Bone marrow (tissue), 2 donors: ENCODE data around the gene PAM16.

ENCODE experiments used
- DNase-seq, 2 donors: peaks; one replicate each; lab custom pipeline; 2025; lab: John Stamatoyannopoulos, UW

Gene PAM16

DNA sequence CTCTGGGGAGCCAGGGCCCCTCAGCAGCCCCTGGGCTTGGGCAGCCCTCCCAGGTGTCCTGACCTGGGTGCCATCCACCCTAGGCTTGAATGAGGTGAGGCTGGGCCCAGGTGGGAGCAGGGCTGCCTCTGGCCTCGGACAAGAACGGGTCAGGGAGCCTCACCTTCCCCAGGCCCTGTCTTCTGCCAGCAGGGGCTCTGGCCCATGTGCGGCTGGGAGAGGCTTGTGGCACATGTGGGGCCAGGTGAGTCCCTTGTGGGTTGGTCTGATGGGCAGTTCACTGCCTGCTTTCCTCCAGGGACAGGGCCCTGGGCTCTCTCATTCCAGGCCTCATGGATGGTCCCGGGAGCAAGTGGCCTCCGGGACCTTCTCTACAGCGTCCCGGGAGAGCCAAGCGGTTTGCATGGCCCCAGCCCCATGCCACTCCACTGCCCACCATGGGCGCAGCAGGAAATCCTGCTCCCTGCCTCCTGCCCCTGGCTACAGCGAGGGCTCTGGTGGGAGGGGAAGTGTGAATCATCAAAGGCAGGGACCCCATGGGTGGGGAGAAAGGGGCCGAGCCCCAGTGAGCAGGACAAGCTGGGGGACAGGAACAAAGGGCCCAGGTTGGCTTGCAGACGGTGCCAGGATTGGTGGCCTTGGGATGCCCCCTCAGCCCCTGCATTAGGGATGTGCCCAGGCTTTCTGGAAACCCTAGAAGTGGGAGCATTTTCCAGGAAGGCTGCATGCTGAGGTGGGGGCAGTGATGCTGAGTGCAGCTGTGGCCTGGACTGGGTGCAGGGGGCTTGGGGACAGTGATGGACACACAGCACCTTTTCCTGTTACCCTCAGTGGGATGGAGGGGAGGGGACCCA, 32.7 kb upstream of the PAM16 start:
- DNase-seq = no peak

DNA sequence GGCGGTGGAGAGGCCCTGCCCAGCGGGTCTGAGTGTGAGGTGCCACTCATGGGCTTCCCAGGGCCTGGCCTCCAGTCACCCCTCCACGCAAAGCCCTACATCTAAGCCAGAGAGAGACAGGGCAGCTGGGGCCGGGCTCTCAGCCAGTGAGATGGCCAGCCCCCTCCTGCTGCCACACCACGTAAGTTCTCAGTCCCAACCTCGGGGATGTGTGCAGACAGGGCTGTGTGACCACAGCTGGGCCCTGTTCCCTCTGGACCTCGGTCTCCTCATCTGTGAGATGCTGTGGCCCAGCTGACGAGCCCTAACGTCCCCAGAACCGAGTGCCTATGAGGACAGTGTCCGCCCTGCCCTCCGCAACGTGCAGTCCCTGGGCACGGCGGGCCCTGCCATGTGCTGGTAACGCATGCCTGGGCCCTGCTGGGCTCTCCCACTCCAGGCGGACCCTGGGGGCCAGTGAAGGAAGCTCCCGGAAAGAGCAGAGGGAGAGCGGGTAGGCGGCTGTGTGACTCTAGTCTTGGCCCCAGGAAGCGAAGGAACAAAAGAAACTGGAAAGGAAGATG, 31.8 kb upstream of the PAM16 start:
- no peak for DNase-seq

DNA sequence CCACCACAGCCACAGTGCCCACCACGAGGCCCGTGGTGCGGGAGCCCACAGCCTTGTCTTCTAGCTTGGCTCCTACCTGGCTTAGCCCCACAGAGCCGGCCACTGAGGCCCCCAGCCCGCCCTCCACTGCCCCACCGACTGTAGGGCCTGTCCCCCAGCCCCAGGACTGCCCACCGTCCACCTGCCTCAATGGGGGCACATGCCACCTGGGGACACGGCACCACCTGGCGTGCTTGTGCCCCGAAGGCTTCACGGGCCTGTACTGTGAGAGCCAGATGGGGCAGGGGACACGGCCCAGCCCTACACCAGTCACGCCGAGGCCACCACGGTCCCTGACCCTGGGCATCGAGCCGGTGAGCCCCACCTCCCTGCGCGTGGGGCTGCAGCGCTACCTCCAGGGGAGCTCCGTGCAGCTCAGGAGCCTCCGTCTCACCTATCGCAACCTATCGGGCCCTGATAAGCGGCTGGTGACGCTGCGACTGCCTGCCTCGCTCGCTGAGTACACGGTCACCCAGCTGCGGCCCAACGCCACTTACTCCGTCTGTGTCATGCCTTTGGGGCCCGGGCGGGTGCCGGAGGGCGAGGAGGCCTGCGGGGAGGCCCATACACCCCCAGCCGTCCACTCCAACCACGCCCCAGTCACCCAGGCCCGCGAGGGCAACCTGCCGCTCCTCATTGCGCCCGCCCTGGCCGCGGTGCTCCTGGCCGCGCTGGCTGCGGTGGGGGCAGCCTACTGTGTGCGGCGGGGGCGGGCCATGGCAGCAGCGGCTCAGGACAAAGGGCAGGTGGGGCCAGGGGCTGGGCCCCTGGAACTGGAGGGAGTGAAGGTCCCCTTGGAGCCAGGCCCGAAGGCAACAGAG, 31.0 kb upstream of the PAM16 start:
- no peak for DNase-seq

DNA sequence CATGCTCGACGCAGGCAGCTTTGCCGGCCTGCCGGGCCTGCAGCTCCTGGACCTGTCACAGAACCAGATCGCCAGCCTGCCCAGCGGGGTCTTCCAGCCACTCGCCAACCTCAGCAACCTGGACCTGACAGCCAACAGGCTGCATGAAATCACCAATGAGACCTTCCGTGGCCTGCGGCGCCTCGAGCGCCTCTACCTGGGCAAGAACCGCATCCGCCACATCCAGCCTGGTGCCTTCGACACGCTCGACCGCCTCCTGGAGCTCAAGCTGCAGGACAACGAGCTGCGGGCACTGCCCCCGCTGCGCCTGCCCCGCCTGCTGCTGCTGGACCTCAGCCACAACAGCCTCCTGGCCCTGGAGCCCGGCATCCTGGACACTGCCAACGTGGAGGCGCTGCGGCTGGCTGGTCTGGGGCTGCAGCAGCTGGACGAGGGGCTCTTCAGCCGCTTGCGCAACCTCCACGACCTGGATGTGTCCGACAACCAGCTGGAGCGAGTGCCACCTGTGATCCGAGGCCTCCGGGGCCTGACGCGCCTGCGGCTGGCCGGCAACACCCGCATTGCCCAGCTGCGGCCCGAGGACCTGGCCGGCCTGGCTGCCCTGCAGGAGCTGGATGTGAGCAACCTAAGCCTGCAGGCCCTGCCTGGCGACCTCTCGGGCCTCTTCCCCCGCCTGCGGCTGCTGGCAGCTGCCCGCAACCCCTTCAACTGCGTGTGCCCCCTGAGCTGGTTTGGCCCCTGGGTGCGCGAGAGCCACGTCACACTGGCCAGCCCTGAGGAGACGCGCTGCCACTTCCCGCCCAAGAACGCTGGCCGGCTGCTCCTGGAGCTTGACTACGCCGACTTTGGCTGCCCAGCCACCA, 30.2 kb upstream of the PAM16 start:
- DNase-seq = no peak

DNA sequence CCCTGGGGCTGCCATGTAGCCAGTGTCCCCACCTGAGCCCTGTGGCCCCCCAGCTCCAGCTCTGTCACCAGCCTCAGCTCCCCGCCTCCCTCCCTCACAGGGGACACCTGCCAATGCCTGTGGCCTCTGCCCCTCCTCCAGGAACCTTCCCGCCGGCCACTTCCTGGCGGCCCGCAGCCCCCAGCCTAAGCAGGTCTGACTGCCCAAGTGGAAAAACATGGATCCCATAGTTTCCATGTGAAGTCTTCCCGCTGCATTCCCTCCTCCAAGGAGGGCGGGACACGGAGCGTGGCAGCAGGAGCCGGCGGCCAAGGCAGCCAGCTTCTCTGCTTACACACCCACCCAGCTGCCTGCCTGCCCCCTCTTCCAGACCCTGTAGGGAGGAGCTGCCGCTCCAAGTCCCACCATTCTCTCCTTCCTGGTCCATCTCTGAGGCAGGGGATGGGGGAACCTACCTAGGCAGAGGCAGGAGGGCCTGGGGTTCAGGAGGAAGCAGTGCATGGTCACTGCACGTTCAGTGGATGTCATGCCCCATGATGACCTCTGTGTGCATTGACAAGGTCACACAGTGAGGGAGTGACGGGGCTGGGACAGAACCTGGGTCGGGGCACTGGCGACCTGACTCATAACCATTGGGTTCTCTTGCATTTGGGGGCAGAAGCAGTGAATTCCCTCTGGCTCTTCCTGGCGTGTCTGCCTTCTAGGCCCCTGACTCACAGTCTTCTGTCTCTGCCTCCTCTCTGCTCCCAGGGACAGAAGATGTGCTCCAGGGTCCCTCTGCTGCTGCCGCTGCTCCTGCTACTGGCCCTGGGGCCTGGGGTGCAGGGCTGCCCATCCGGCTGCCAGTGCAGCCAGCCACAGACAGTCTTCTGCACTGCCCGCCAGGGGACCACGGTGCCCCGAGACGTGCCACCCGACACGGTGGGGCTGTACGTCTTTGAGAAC, 29.3 kb upstream of the PAM16 start:
- DNase-seq = no peak

DNA sequence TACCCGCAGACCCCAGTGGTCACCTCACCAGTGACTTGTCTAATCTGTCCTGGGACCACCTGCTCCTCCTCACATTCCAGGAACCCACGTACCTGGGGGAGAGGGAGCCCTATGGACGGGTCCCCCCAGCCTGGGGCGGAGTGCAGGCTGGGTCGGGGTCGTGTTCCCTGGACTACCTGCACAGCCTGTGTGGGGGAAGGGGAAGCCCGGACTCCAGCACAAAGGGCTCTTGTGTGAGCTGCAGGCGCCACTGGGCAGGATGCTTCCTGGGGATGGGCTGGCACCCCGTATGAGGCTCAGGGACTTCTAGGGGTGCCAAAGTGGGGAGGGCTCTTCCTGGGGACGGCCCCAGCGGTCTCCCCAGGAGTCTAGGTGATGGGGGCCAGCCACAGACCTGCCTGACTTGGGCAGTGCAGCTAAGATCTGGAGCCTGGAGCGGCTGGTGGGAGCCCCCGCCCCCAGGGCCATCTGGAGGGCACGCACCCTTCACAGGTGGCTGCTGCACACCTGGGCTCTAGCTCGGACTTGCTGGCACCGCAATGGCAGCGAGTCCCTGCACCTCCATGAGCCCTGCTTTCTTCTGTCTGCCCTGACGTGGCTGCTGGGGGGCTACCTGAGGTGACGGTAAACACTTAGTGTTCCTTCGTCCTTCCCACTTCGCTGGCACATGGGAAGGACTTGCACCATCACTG, 28.0 kb upstream of the PAM16 start:
- DNase-seq = no peak

DNA sequence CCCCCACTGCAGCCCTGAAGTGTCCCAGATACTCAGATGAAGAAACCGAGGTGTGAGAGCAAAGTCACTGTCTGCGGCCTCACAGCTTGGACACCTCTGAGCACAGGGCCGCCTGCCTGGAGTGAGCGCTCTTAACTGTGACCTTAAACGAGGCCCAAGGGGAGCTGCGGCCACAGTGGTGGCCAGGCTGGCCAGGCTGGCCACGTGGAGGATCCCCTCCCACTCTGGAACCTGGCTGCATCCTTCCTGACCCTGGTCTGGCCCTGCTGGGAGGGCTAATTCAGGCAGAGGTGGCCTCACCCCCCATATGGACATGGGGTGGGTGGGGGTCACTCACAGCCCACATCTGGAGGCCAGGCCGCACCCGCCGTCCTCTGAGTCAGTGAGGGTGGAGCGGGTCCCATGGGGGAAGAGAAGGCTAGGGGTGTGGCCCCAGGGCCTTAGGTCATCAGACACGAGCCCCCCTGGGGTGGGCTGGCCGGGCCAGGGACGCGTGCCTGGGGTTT, 27.1 kb upstream of the PAM16 start:
- no peak for DNase-seq

DNA sequence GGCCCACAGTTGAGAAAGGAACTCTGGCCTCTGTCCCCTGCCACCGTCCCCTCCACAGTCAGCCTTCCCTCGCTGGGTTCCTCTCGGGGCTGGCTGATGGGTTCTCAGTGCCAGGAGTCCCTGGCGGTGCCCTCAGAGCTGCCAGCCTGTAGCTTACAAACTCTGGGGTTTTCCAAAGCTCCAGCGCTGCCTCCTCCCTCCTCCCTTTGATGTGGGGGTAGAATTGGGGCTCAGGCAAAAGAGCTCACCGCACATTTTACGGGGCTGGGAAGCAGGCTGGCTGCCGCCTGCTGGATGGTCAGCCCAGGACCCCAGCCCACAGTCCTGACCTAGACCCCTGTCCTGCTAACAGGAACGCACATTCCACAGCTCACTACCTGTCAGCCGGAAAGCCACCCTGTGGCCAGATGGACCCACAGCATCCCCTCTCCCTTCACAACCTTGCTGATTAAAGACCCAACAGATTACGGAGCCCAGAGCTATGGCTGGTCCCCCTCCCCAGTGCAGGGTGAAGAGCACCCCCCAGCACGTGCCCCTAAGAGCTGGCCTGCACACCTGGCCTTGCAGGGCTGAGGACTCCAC, 26.5 kb upstream of the PAM16 start:
- no peak for DNase-seq

DNA sequence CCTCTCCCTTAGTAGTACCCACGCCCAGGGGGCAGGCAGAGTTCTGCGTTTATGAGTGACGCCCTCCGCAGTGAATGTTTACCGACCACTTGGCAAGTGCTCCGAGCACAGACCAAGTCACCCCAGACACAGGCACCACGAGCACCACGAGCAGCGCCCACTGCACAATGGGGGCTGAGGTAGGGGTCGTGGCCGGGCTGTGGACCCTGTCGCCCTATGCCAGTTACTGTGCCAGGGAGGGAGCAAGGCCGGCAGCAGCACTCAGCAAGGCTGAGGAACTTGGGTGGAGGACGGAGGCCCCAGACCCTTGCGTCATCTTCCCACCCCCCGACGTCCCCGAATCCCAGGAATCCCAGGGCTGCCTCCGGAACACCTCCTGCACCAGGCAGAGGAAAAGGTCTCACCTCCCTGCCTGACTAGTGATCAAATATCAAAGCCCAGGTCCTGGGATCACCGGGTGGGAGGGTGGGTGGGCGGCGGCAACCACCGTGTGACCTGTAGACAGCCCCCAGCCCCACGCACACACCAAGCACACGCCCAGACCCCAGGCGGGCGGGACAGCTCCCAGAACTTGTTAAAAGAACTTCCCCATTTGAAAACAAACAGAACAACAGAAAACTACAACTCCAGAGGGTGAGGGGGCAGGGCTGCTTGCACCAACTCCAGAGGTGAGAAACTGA, 25.9 kb upstream of the PAM16 start:
- no peak for DNase-seq

DNA sequence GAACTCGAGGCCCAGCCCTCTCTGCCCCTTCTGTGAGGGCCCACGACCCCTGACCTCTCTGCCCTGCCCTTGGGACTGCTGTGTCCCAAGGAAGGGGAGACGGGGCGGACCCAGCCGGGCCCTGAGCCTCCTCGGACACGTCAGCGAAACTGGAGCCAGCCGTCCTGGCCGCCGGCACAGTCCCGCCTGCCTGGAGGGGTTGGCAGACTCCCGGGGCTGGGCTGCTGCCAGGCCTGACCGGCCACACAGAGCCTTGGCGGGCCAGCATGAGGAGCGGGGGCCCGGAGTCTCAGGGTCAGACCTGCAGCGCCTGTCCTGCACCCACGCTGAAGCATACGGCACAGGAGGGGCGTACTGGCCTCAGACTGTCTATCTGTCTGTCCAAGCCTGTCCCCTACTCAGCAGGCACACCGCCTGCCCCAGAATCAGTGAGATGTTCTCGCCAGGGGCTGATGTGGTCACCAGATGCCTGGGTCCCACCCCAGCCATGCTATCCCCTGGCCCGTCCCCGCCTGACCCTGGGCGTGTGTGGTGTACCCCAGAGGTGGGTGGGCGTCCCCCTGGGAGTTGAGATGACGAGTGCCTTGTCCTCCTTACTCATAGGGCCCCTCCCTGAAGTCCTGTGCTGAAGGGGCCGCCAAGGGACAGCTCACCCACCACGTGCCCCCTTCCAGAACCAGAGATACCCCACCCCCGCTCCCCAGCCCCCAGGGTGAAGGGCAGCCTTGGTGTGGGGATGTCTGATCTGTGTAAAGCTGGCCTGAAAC, 25.2 kb upstream of the PAM16 start:
- no peak for DNase-seq

DNA sequence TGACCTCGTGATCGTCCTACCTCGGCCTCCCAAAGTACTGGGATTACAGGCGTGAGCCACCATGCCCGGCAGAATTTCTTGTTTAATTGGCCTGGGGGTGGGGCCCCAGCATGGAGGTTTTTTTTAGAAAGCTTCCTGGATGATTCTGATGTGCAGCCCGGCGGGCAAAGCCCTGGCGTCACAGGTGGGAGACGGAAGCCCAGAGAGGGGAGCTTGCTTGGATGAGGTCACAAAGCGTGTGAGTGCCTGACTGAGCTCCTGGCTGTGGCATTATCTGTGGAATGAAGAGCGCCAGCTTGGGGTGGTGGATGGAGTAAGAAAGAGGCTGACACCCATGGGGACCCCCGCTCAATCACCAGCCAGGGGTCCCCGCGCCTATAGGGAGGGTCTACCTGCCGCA, 24.6 kb upstream of the PAM16 start:
- DNase-seq = no peak

DNA sequence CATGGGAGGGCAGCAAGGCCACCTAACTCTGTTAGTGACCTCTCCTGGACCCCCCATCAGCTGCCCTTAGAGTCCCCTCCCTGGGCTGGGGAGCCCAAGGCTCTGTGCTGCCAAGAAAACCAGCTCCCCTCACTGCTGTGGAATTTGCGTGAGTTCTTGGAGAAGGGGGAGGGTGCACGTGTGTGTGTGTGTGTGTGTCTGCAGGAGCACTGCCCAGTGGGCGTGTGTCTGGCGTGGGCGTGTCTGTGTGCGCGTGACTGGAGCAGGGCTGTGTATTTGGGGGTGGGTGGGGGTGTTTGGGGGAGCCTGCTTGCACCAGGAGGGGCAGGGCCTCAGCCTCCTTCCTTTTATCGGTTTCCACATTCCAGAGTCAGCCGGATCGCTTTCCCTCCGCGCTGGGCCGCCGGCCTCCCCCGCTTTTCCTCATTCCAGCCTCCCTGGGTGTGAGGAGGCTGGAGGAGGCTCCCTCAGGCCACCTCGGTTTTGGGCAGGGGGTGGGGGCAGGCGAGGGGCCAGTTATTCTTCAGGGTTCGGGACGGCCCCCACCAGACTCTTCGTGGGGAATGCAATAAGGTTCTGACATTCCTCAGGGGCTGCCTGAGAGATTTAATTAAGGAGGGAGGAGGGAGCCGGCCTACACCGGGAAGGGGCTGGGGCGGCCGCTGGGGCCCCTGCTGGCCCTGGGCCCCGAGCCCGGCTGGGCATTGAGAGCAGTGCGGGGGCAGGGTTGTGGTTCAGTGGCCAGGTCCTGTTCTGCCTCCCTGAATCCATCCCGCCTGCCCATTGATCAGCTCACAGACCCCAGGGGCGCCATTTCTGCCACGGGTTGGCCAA, 23.0 kb upstream of the PAM16 start:
- no peak for DNase-seq

DNA sequence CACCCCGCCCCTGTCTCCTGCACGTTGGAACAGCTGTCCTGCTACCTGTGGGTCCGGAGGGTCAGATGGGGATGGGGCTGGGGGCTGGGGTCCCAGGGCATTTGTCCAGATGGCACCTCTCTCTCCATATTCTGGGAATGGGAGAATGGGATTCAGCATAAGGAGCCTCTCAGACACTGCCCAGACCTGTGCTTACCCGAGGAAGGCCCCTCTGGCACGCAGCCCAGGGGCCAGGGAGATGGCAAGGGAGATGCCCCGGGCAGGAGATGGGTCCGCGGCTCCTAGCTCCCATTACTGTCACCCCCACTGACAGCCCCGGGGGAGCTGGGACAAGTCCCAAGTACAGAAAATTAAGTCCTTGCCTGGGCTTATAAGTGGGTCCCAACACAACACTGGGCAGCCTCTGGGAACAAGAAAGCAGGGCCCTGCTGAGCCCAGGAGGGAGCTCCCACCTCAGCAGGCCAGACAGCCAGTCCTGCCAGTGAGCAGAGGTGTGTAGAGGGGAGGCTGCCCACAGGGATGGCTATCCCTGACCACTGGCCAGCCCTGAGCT, 22.3 kb upstream of the PAM16 start:
- no peak for DNase-seq

DNA sequence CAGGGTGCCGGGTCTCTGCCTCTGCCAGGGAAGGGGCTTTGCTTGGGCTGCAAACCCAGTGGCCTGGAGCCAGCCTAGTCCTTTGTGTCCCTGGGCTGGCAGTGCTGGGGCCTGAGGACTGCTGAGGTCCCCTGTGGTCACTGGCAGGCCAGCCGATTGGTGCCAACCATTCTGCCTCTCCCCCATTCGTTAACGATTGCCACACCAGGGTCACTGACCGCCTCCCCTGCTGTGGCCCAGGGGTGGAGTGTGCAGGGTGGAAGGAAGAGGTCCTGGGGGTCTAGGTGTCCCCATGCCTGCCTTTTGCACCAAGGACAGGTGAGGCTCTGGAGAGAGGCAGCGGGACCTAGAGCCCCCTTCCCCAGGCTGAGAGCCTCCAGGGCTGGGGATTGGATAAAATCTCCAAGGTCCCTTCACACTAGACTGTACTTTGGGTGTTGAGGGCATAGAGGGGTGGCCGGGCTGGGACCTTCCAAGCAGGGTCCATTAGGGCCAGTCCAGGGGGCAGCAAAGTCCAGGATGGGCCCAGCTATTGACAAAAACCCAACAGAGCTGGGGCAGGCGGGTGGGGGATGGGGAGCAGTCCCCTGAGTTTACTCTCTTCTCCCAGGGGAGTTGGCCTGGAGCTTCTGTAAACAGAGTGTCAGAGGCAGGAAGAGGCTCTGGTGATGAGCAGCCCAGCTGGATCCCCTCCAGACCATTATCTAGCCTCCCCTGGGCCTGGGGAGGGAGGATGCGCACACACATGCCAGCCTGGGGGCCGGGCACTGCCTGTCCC, 21.6 kb upstream of the PAM16 start:
- no peak for DNase-seq

DNA sequence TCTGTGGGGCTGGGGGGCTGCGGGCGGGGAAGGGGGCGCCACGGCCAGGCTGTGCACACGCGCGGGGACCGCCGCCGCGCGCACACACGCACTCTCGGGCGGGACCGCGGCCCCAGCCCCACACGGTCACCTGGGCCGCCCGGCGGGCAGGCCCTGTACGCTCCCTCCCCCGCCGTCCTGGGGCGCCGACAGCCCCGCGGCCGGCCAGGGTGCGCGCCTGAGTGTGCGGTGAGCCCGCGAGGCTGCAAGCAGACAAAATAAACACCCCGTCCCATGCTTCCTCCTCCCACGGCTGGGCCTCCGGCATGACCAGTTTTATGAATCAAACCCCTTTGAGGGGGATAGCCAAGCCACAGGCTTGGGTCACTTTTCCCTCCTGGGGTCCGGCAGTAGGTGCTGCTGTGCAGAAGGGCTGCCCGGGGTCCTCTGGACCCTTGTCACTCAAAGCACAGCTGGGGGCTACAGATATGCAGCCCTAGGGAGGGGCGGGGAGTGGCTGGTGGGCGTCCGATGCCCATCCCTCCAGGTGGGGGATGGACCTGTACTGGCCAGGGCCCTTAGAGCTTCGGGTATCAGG, 21.0 kb upstream of the PAM16 start:
- DNase-seq = no peak
